ENCODE measurements around the gene ERVK3-1.

ERVK3-1 gene

DNA sequence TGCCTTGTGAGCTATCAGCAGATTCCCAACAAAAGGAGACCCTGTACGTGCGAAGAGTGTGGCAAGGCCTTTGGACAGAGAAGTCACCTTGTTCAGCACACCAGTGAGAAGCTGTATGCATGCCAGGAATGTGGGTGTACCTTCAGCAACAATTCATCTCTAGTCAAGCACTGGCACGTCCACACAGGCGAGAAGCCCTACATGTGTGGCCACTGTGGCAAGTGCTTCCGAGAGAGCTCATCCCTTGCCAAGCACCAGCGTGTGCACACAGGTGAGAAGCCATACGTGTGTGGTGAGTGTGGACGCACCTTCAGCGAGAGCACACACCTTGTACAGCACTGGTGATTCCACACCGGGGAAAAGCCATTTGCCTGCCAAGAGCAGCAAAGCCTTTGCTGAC lies 14.1 kb downstream of the ERVK3-1 start:
- in situ Hi-C loops (cut with HindIII; ENCODE audit: low pct_ligation_motif_present, low sequenced_read_pairs) = no loop called here
- DNase-seq = no peak
- TF ChIP-seq, protein P1, sequence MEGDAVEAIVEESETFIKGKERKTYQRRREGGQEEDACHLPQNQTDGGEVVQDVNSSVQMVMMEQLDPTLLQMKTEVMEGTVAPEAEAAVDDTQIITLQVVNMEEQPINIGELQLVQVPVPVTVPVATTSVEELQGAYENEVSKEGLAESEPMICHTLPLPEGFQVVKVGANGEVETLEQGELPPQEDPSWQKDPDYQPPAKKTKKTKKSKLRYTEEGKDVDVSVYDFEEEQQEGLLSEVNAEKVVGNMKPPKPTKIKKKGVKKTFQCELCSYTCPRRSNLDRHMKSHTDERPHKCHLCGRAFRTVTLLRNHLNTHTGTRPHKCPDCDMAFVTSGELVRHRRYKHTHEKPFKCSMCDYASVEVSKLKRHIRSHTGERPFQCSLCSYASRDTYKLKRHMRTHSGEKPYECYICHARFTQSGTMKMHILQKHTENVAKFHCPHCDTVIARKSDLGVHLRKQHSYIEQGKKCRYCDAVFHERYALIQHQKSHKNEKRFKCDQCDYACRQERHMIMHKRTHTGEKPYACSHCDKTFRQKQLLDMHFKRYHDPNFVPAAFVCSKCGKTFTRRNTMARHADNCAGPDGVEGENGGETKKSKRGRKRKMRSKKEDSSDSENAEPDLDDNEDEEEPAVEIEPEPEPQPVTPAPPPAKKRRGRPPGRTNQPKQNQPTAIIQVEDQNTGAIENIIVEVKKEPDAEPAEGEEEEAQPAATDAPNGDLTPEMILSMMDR (IDR thresholded peaks at IDR 0.05; ENCODE audit: low read depth, low read length, missing control alignments) = no peak
- no peaks in the 10 kb centered on the region for H3K27me3 ChIP-seq (replicated peaks)
- H3K27ac ChIP-seq = no peak overlapping the region
- no peak overlapping the region for H3K4me3 ChIP-seq (ENCODE audit: low read depth, low read length)
- H3K36me3 ChIP-seq (replicated peaks) = peaks cover 11% of the 10 kb centered on the region

DNA sequence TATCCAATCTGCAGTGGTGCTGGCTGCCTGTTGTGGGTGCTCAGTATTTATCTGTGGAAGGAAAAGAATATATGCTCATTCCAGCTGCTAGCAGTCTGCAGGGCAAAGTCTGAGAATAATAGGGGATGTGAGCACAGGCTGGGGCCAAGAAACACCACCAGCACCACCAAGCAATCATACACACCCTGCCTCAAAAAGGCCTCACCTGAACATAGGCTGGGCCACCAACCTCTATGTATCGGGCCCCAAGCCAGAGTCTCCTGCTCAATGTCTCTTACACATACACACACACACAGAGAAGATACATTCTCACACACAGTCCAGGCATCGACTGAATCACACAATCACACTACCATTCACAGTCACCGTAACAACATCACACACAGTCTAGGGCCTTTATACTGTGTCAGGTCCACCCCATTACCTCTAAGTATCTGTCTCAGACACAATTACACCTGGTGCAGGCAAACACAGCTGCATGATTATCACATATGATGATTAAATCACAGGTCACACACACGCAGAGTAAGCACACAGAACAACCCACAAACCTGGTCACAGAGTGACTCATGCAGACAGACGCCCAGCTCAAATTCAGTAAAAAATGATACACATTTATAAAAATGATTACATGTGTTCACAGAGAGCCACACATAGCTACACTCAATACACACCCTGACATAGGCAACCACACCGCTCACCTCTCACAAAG lies 20.3 kb downstream of the ERVK3-1 start:
- peak; percentile 23 for DNase-seq
- peak overlapping the region; percentile 99 for H3K4me3 ChIP-seq (ENCODE audit: low read depth, low read length)
- no peak overlapping the region for H3K27ac ChIP-seq
- no peaks in the 10 kb centered on the region for H3K27me3 ChIP-seq (replicated peaks)
- in situ Hi-C loops (cut with HindIII; ENCODE audit: low pct_ligation_motif_present, low sequenced_read_pairs) = no loop called here
- peaks cover 3% of the 10 kb centered on the region for H3K36me3 ChIP-seq (replicated peaks)
- TF ChIP-seq, protein P1 (IDR thresholded peaks at IDR 0.05; ENCODE audit: low read depth, low read length, missing control alignments) = no peak

DNA sequence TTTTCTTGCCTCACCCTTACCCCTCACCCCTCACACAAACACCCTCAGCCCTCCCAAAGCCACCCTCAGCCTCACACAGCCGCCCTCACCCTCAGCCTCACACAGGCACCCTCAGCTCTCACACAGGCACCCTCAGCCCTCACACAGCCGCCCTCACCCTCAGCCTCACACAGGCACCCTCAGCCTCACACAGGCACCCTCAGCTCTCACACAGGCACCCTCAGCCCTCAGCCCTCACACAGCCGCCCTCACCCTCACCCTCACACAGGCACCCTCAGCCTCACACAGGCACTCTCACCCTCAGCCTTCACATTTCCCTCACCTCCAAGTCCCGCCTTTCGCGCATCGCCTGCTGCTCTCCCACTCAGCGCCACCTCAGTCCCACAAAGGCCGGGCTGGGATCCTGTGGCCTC lies 21.3 kb downstream of the ERVK3-1 start:
- TF ChIP-seq, protein P1 (IDR thresholded peaks at IDR 0.05; ENCODE audit: low read depth, low read length, missing control alignments) = no peak
- in situ Hi-C loops (cut with HindIII; ENCODE audit: low pct_ligation_motif_present, low sequenced_read_pairs) = no loop called here
- no peak for DNase-seq
- H3K36me3 ChIP-seq (replicated peaks) = peaks cover 3% of the 10 kb centered on the region
- peak overlapping the region; percentile 99 for H3K4me3 ChIP-seq (ENCODE audit: low read depth, low read length)
- no peaks in the 10 kb centered on the region for H3K27me3 ChIP-seq (replicated peaks)
- H3K27ac ChIP-seq = peak overlapping the region; percentile 86

DNA sequence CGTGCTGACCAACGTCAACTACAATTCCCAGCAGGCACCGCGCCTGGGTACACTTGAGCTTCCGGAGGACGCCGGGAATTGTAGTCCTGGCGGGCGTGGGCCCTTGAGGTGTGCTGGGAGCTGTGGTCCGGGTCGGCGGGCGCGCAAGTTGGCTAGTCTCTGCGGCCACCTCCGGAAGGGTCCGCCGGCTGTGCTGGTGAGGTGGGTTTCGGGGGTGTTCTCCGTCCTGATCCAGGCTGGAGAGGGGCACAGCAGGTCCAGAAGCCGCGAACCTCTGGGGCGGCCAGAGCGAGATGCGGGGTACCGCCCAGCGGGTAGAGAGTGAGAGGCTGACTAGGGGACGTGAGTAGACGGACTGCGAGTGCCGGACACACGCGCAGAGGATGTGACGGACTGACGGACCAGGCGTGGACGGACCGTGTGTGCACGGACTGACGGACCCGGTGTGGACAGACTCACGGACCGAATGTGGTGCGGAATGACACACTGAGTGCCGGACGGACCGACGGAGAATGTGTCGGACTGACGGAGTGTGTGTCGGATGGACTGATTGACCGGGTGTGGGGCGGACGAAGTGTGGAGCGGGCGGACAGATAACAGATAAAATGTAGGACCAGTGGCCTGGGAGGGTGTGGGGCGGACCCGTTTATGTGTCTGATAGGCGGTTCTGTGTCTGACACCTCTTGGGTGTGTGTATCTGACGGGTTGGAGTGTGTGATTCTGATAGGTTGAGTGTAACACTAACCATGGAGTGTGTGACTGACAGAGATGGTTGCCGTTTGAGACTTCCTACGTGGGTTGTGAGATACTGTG lies 21.9 kb downstream of the ERVK3-1 start, which contains the start of gene ZSCAN22:
Gene ZSCAN22 (plus strand): TSS at position 81 of the 813 bp plus-strand sequence. CDS start 7,809 bp downstream, outside the sequence.
- H3K36me3 ChIP-seq (replicated peaks) = peaks cover 3% of the 10 kb centered on the region
- in situ Hi-C loops (cut with HindIII; ENCODE audit: low pct_ligation_motif_present, low sequenced_read_pairs) = no loop called here
- TF ChIP-seq, protein P1 (IDR thresholded peaks at IDR 0.05; ENCODE audit: low read depth, low read length, missing control alignments) = no peak
- H3K27ac ChIP-seq = peak within 1 kb of the TSS; percentile 86
- DNase-seq = peak; percentile 97
- no peaks in the 10 kb centered on the region for H3K27me3 ChIP-seq (replicated peaks)
- H3K4me3 ChIP-seq (ENCODE audit: low read depth, low read length) = peak within 1 kb of the TSS; percentile 99

DNA sequence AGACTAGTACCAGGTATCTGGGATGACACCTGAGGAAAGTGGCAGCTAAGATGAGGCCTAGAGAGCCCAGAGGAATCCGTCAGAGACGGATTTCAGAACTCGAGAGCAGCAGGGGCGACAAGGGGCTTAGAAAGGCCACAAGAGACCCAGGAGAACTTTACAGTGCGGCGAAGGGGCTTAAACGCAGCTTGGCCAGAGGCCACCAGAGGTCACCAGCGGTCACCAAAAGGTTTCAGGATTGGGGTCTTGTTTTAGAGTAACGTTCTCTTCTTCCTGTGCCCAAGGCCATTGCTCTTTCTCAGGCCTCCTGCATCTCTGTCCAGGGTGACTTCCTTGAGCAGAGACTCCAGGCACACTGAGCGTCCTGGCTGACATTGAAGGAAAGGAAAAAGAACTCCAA lies 23.8 kb downstream of the ERVK3-1 start:
- in situ Hi-C loops (cut with HindIII; ENCODE audit: low pct_ligation_motif_present, low sequenced_read_pairs) = no loop called here
- no peak for DNase-seq

More for the DNA sequence above, 23.8 kb downstream of the ERVK3-1 start:
- Histone ChIP-seq H3K27ac (no peak overlapping the region), H3K4me3 (ENCODE audit: low read depth, low read length) (no peak overlapping the region), H3K27me3 (replicated peaks) (no peaks in the 10 kb centered on the region), H3K36me3 (replicated peaks) (no peaks in the 10 kb centered on the region)
- TF ChIP-seq, protein P1 (IDR thresholded peaks at IDR 0.05; ENCODE audit: low read depth, low read length, missing control alignments) = peak; percentile 22

Measured in brain microvascular endothelial cell (primary cell).